ENCODE data around the gene UPF3B.
"Not testable (repeated sequence)": the region's sequence is repeated elsewhere in the genome, so short reads cannot be mapped to it uniquely, and the experiment has no call there.

- TF ChIP-seq CTCF (conservative IDR thresholded peaks at IDR 0.05; ENCODE audit: low read depth, low read length); EZH2 (IDR thresholded peaks at IDR 0.05; ENCODE audit: low read length, unreplicated experiment): not testable (repeated sequence)
Observed at GRCh38 chrX:119808461-119808860, 44.3 kb downstream of the UPF3B start.

Measured in PC-3 (cell line).